HG02840 (cell line): ENCODE measurements around the gene KLHL17.

Experiments used
- ATAC-seq: cut with Tn5 transposase; IDR thresholded peaks from one replicate; pipeline ENCODE4 v1.9.1; 2021; ENCODE audit warnings: mild to moderate bottlenecking, moderate library complexity, moderate number of reproducible peaks; ENCODE audit not compliant: unreplicated experiment, low FRiP score

The KLHL17 gene

DNA sequence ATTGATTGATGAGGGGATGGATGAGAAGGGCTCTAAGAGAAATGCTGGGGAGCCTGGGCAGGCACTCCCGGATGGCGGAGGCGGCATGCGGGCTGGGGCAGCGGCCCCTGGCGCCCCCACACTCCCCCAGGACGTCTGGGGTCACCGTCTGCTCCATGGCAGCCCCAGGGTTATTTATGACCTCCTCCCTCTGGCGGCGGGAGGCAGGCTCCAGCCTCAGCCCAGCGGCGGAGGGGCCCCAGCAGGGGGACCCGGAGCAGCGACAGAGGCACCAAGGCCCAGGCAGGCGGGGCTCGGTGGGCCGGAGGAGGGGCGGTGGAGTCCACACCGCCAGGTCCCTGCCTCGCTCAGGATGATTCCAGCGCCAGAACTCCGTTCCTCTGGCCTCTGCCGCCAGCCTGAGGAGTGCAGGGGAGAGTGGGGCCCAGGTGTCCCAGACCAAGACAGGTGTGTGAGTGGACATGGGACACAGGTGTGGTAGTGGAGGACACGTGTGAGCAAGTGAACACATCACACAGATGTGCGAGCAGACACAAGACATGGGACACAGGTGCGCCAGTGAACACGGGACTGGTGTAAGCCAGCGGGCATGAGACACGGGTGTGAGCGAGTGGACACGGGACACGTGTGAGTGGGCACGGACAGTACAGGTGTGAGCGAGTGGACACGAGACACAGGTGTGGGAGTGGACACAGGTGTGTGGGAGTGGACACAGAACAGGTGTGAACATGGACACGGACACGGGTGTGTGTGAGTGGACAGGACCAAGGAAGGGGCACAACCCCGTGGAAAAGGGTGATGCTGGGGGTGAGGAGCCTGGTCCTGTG lies 39.2 kb upstream of the KLHL17 start:
- ATAC-seq: no peak

DNA sequence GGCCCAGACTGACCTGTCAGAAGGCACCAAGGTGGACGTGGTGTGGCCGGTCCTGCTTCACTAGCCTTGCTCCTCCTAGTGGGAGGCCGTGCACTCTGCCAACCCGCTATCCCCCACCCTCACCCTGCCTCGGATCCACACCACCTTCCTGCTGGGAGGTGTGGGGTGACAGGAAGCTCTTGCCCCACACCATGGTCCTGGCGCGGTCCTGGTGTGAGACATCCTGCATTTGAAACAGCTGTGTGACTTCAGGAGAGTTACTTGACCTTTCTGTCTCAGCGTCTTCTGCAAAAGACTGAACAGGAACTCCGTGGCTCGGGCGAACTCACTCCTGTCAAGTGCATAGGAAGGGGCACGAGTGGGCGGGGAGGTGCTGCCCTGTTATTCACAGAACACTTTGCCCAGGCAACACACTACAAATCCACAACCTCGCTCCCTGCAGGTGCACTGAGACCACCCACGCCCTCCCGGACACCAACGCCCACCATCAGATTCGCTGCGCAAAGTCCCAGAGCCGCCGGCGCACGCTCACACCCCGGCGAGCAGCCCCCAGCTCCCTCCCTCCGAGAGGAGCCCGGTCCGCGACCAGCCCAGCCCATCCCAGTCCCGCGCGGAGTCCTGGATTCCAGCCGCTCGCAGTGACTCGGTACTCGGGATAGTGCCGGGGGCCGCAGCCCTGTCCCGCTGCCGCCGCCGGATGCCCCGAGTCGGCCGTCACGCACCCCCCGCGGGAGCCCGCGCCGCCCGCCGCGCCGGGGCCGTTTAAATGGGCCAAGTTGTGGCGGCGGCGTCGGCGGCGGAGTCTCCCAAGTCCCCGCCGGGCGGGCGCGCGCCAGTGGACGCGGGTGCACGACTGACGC lies 37.0 kb upstream of the KLHL17 start, which contains the start of gene SAMD11:
SAMD11 (plus strand) TSS at position 793 of the 860 bp plus-strand sequence. CDS start 509 bp downstream, outside the sequence.
- ATAC-seq: no peak

DNA sequence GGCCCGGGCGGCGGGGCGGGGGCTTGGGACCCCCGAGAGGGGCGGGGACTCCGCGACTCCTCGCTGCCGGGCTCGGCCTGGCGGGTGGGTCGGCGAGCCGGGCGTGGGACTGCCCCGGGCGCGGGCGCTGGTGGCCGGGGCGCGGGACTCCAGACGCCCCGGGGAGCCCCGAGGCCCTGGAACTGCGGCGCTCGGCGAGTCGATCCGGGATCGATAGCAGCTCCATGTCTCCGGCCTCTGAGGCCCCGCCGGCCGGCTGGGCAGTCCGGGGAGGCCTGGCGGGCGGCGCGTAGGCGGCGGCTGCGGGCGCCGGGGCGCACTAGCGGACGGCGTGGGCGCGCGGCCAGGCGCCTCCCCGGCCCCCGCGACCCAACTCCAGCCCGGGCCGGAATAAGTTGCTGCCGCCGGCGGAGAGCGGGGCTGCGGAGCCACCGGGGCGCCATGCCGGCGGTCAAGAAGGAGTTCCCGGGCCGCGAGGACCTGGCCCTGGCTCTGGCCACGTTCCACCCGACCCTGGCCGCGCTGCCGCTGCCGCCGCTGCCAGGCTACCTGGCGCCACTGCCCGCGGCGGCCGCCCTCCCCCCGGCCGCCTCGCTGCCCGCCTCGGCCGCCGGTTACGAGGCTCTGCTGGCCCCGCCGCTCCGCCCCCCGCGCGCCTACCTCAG lies 36.3 kb upstream of the KLHL17 start:
- ATAC-seq: no peak

DNA sequence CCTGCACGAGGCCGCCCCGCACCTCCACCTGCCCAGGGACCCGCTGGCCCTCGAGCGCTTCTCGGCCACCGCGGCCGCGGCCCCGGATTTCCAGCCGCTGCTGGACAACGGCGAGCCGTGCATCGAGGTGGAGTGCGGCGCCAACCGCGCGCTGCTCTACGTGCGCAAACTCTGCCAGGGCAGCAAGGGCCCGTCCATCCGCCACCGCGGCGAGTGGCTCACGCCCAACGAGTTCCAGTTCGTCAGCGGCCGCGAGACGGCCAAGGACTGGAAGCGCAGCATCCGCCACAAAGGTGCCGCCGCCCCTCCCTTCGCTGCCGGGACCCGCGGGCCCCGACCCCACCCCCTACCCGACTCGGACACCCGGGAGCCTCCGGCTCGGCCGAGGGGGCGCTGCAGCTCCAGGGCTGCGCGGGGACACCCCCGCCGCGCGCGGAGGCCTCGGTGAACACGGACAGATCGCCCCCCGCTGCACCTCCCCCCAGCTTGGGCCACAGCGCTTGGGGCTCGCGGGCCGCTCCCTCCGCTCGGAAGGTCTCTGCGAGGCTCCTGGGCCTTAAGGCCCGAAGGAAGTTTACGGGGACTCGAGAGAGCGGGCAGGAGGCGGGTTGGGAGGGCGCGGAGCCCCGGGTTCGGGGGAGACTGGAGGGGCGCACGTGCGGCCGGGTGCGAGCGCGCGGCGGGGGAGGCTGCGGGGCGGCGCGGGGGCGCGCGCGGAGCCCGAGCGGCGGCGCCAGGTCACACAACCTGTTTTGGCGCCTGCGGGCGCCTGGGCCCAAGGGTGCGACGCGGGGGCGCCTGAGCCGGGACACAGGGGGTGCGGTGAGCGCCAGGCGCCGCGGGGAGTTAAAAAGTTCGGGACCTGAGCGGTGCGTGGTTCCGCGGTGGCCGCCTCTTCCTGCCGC lies 35.5 kb upstream of the KLHL17 start:
- no peak for ATAC-seq

DNA sequence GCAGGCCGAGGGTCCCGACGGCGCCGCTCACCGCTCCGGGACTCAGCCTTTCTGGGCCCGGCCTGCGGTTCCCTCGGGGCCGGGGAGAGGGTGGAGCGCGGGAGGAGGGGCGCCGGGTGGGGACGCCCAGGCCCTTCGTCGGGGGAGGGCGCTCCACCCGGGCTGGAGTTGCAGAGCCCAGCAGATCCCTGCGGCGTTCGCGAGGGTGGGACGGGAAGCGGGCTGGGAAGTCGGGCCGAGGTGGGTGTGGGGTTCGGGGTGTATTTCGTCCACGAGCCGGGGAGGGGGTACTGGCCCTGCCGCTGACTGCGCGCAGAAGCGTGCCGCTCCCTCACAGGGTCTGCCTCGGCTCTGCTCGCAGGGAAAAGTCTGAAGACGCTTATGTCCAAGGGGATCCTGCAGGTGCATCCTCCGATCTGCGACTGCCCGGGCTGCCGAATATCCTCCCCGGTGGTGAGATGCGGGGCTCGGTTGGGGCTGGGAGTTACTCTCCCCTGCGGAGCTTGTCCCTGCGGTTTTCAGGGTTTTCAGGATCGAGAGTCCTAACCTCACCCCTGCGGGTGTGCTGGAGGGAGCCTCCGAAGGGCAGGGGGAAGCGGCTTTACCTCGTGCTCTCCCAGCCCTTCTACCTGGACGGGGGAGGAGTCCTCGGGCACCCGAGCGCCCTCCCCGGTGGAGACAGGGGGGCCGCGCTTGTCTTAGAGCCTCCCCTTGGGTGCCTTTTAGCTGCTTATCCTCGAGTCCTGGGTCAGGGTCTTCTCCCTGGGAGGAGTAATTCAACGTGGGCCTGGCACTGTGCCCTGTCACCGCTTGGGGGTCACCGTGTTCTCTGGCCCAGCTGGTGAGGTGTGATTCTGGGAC lies 34.6 kb upstream of the KLHL17 start:
- ATAC-seq: no peak

DNA sequence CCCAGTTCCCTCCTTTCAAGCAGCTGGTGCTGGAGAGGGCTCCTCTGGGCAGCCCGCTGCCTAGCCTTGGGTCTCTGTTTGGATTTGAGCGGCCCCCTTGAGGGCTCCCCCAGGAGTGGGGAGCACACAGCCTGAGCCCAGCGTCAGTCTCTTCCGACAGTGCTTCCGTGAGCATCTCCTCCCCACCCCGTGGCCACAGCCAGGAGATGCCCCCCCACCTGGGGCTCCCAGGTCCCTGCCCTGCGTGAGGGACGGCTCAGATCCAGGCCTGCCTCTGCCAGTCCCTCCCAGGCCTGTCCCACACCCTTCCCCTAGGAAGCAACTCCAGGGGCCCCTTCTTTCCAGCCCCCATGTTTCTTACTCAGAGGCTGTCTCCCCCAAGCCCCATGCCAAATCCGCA lies 33.1 kb upstream of the KLHL17 start:
- no peak for ATAC-seq

DNA sequence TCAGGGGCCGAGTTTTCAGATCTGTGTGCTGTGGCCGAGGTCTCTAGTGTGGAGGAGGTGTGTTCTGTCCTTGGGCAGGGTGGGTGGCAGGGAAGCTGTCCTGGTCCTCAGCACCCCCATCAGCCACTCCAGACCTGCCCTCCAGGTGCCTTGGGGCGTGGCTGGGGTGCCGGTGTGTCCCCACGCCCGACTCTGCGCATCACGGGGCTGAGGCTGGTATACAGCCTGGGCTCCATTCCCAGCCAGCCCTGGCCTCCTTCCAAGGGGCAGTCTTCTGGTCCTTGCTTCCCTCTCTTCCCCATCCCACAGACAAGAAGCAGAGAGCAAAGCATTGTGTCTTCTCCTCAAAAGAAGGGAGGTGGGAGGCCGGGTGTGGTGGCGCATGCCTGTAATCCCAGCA lies 32.6 kb upstream of the KLHL17 start:
- no peak for ATAC-seq

DNA sequence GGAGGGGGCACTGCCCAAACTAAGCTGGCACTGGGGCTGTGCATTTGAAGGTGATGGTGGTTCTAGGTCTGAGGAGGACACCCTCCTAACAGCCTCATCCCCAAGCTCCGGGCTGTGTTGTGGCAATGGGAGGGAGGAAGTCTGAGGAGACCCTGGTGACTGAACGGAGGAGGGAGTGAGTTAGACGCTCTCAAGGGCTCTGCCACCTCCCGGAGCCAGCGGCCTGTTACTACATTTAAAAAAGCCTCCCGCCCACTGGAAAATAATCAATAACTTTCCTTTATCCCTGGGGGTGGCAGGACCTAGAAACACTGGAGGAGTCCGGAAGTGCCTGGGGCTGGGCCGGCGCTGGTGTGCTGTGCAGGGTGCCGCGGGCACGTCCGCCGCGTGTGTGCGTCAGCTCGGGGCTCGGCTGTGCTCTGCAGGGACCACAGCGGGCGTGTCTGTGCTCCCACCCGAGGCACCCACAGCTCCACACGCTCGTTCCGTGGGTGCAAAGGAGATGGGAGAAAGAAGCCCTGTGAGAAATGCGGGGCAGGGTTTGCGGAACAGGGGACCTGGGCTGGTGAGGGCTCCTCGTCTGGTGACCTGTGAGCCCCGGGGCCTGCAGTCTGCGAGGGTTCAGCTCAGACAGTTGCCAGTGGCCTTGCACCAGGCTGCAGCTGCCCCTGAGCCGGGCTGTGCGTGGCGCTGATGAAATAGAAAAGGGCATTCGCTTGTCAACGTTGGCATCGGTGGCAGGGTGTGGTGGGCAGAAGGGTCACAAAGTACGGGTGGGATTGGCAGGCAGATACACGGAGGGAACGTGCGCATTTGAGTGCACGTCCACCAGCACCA lies 31.3 kb upstream of the KLHL17 start:
- no peak for ATAC-seq

DNA sequence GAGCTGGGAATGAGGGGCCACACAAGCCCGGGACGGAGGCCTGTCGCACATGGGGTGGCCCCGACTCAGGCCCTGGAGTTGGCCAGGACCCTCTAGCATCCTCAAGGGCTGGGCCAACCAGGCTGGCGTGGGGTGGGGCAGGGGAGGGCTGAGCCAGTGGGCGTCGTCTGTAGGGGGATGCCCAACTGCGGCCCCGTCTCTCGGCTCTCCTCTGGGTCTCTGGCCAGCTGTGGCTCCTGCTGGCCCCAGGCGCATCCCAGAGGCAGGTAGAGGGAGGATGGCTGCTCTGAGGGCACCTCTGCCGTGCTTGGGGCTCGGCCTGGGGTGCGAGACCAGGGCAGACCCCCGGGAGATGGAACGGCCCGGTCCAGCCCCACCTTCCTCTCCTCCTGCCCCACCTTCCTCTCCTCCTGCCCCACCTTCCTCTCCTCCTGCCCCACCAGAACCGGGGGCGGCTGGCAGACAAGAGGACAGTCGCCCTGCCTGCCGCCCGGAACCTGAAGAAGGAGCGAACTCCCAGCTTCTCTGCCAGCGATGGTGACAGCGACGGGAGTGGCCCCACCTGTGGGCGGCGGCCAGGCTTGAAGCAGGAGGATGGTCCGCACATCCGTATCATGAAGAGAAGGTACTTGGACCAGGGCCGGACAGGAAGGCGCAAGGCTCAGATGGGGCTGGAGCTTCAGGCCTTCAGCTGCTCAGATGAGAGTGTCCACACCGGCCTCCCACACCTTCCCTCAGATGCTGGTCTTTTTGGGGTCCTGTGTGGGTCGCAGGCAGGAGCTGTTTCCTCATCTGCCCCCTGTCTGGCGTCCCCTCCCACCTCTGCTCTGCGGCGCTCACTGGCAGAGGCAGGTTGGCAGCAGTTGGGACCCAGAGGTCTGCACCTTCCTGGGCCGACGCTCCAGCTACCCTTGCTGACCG lies 30.4 kb upstream of the KLHL17 start:
- no peak for ATAC-seq

DNA sequence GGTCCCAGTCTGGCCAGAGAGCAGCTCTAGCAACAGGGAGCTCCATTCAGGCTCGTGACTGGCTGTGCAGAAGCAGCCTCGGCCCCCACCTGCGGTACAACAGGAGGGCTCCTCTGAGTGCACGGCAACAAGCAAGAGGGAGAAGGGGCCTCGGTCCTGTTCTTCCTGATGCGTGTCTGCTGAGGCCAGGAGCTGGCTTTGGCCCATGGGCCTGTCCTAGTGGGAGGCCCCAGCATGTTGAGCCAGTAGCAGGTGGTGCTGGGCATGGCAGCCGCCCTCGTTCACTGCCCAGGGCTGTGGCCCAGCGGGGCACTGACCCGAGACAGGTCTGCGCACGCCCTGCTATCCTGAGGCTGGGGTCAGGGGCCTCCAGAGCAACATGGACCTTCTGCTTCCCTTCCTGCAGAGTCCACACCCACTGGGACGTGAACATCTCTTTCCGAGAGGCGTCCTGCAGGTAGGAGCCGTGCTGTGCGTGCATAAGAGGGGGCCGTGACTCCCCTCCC lies 29.7 kb upstream of the KLHL17 start:
- ATAC-seq: no peak

DNA sequence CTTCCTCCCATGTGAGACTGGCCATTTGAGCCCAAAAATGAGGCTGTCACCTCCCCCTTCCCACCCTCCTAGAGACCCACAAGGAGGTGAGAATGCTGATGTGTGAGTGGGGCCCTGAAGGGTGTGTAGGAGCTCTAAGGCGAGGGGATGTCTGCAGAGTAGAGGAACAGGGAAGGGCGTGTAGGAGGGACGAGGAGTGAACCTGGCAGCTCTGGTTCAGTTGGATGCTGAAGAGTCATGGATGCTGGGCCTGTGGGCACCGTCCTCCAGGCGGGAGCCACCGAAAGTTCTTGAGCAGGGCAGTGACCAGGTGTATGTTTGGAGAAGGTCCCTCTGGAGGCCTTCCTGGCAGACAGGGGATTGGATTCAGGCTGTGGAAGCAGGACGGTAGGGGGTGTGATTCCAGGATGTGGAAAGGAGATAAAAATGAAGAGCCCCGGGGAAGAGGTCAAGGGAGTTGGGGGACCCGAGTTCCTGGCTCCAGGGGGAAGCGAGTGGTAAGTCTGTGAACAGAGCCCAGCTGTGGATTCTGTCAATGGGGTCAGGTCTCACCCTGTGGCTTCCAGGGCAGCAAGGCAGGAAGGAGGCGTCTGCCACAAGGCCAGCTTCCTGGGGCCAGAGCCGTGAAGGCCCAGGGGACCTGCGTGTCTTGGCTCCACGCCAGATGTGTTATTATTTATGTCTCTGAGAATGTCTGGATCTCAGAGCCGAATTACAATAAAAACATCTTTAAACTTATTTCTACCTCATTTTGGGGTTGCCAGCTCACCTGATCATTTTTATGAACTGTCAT lies 28.8 kb upstream of the KLHL17 start:
- no peak for ATAC-seq

DNA sequence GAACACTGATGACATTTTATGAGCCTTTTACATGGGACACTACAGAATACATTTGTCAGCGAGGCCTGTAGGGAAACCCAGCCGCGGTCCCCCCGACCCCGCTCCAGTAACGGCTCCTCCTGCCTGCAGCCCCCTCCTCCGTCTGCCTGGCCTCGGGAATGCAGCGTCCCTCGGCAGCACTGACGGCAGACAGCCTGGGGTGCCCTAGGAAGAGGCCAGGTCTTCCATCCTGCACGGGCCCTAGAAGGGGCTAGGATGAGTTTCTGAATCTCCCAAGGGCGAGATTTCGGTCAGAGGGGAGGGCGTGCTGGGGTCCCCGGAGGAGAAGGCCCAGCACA lies 28.2 kb upstream of the KLHL17 start:
- ATAC-seq: no peak

DNA sequence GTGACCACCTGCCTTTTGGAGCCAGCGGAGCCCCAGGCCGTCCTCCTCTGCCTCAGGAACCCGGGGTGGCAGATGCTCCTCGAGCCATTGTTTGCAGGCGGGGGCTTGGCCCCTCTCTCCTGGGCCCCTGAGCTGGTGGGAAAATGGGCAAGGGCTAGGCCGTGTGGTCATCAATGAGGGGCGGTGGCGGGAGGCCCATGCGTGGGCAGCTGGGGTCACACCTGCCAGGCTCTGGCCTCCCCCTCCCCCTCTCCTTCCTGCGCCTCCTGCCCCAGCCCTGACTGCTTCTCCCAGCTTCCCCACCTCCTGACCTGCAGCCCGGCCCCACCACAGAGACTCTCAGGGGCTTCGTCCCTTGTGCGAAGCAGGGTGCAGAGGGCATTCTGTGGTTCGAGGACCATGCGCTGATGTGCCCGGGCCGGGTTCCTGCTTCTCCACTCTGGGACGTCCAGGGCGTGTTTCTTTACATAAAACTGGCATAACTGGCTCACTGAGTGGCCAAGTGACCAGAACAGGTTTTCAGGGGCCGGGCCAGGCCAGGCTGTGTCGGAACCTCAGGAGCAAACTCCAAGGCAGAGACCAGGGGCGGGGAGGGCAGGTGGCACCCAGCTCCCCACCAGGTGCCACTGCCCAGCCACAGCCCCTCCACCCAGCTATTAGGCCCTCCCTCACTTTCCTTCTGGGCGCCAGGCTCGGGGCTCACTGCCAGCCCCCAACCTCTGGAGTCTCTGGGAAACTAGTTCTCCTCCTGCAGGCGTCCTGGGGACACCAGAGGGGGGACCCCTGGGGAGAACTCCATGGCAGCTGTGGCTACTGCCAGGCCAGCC lies 27.4 kb upstream of the KLHL17 start:
- no peak for ATAC-seq

DNA sequence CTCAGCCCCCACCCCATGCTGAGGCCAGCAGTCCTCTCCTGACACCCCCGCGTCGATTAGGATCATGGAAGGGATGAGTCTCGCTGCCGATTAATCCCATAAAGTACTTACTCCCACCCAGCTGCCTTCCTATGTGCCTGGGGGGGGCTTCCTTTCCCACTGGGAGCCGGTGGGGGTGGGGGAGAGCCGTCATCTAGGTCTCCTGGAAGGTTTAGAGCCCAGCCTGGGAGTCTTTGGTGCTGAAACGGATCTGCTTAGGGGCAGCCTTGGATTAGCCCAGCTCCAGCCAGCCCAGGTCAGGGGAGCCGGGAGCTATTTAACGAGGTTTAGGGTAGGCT lies 26.8 kb upstream of the KLHL17 start:
- ATAC-seq: no peak

DNA sequence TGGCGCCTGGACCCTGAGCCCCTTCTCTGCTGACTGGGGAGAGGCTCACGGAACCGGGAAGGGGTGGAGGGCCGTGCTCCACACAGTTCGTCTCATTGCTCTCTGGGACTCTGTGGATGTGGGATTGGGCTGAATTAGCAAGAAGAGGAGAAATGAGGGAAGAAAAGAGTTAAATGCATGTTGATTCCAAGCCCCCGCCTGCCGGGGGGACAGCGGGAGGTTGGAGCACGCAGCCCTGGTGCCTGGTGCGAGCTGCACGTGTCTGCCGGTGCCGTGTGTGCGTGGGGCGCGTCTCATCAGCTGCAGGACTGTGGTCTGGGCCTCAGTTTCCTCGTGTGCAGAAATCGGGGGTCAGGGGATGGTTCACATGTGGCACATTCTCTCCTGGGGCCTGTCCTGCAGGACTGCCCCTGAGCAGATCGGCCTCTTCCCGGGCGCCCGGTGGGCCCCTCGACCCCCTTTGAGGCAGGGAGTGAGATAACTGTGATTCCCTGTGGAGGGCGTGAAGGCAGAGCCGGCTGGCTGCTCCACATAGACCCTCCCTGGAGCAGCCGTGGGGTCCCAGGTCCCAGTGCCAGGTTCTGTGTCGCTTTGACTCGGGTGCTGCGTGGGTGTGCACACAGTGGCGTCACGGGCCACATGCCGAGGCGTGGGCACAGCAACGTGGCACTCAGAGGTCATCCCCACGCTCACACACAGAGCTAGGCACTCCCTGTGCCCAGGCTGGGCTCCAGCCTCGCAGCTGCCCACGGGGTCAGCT lies 25.2 kb upstream of the KLHL17 start:
- no peak for ATAC-seq
